Endodermal cell (in vitro differentiated cells): Measurements from ENCODE around the gene PICALM. TPM values are rescaled to one million over a fixed set of nuclear protein-coding genes. Genes with fewer than 3 reads are reported as not detected.

Source experiments
- DNase-seq: peaks from one replicate; pipeline ENCODE4 v3.0.0-alpha.2; 2017
- H3K27ac ChIP-seq: 2 replicates; pipeline ENCODE4 v1.5.1; 2013; ENCODE audit warnings: mild to moderate bottlenecking, low read depth, low read length, moderate library complexity
- H3K27me3 ChIP-seq: 2 replicates; pipeline ENCODE4 v1.6.1; 2013; ENCODE audit warnings: mild to moderate bottlenecking, low read length, moderate library complexity; ENCODE audit not compliant: insufficient read depth, control insufficient read depth, poor library complexity, severe bottlenecking
- H3K36me3 ChIP-seq: 2 replicates; pipeline ENCODE4 v1.7.0; 2013; ENCODE audit warnings: mild to moderate bottlenecking, low read length, moderate library complexity; ENCODE audit not compliant: control insufficient read depth, insufficient read depth
- H3K4me1 ChIP-seq: one replicate; pipeline ENCODE4 v1.7.0; 2013; ENCODE audit warnings: low read length; ENCODE audit not compliant: control insufficient read depth, insufficient read depth
- H3K4me3 ChIP-seq: 2 replicates; pipeline ENCODE4 v1.5.1; 2013; ENCODE audit warnings: mild to moderate bottlenecking, low read length, moderate library complexity
- H3K9ac ChIP-seq: 2 replicates; pipeline ENCODE4 v1.6.1; 2013; ENCODE audit warnings: mild to moderate bottlenecking, low read length, moderate library complexity; ENCODE audit not compliant: poor library complexity, severe bottlenecking; ENCODE audit errors: extremely low read depth
- H3K9me3 ChIP-seq: 2 replicates; pipeline ENCODE4 v1.6.1; 2013; ENCODE audit warnings: mild to moderate bottlenecking, low read length, moderate library complexity; ENCODE audit not compliant: control insufficient read depth
- H3K27ac Mint-ChIP-seq: 2 replicates; pipeline ENCODE4 v1.8.0; 2020; ENCODE audit warnings: mixed read lengths
- H3K27me3 Mint-ChIP-seq: 2 replicates; pipeline ENCODE4 v1.8.0; 2021; ENCODE audit warnings: mild to moderate bottlenecking, mixed read lengths; ENCODE audit not compliant: insufficient read depth
- H3K36me3 Mint-ChIP-seq: 2 replicates; pipeline ENCODE4 v1.8.0; 2020; ENCODE audit warnings: low read depth, mixed read lengths
- H3K4me1 Mint-ChIP-seq: 2 replicates; pipeline ENCODE4 v1.8.0; 2020; ENCODE audit warnings: mixed read lengths
- H3K4me3 Mint-ChIP-seq: 2 replicates; pipeline ENCODE4 v1.8.0; 2020; ENCODE audit warnings: mild to moderate bottlenecking, moderate library complexity, mixed read lengths
- H3K9me3 Mint-ChIP-seq: 2 replicates; pipeline ENCODE4 v1.8.0; 2020; ENCODE audit warnings: mild to moderate bottlenecking, mixed read lengths
- CTCF ChIP-seq: fragments of 200-600 bp; sonication (generic); conservative IDR thresholded peaks from 2 replicates; pipeline ENCODE4 v1.5.0; 2021; ENCODE audit warnings: antibody characterized with exemption, mild to moderate bottlenecking
- whole genome bisulfite sequencing, 2 experiments: methylation state at CpG; one replicate each; pipeline versions ENCODE4 v1.1.5 to v1.1.7; 2013; ENCODE audit warnings: missing lambda C conversion rate in 2 of 2, mixed read lengths in 1 of 2; ENCODE audit not compliant: insufficient coverage in 1 of 2, insufficient read length in 1 of 2; 5-methylcytosine and 5-hydroxymethylcytosine counted together
- total RNA-seq, 2 donors: library from RNA; stranded (reverse); fragmentation: NEBNext Ultra II Directional in 1 of 2; extraction: Animal tissue kit (Norgen Biotek cat#: 25700) in 1 of 2; gene quantifications; 2 replicates in 1 of 2; 3 replicates in 1 of 2; pipeline ENCODE4 v1.2.1, GENCODE V29; 2021

PICALM gene
- total RNA-seq, 2 donors from 2014 or later: 120 to 129 TPM

GRCh38 chr11:86015699-86016098 is 53.2 kb downstream of the PICALM start:
- H3K27me3 Mint-ChIP-seq: no peaks in the 10 kb centered on the region
- no peak overlapping the region for H3K4me3 Mint-ChIP-seq
- DNase-seq: no peak
- TF ChIP-seq CTCF: no peak
- Histone ChIP-seq H3K27me3 (no peaks in the 10 kb centered on the region), H3K9ac (no peak overlapping the region), H3K4me1 (no peaks in the 10 kb centered on the region), H3K4me3 (no peak overlapping the region), H3K27ac (no peak overlapping the region), H3K9me3 (no peaks in the 10 kb centered on the region), H3K36me3 (peaks cover 84% of the 10 kb centered on the region)
- H3K27ac Mint-ChIP-seq: no peak overlapping the region
- H3K4me1 Mint-ChIP-seq: peaks cover 7% of the 10 kb centered on the region
- WGBS, 2 experiments: 96 to 97% methylated on average over 4 of the region's 4 CpGs
- peaks cover 43% of the 10 kb centered on the region for H3K36me3 Mint-ChIP-seq
- no peaks in the 10 kb centered on the region for H3K9me3 Mint-ChIP-seq

- Mint-ChIP-seq H3K27me3 (no peaks in the 10 kb centered on the region), H3K36me3 (peaks cover 43% of the 10 kb centered on the region), H3K4me1 (peaks cover 7% of the 10 kb centered on the region), H3K4me3 (no peak overlapping the region), H3K9me3 (no peaks in the 10 kb centered on the region), H3K27ac (no peak overlapping the region)
- no peak for DNase-seq
- peaks cover 84% of the 10 kb centered on the region for H3K36me3 ChIP-seq
- no peaks in the 10 kb centered on the region for H3K9me3 ChIP-seq
- H3K27ac ChIP-seq: no peak overlapping the region
- 60 to 94% methylated on average over 1 to 2 of the region's 2 CpGs for WGBS, 2 experiments
- H3K4me3 ChIP-seq: no peak overlapping the region
- H3K9ac ChIP-seq: no peak overlapping the region
- no peaks in the 10 kb centered on the region for H3K4me1 ChIP-seq
- TF ChIP-seq CTCF: no peak
- no peaks in the 10 kb centered on the region for H3K27me3 ChIP-seq
Measured at GRCh38 chr11:86014221-86014620, 54.7 kb downstream of the PICALM start.

- H3K27me3 ChIP-seq: no peaks in the 10 kb centered on the region
- H3K9ac ChIP-seq: no peak overlapping the region
- no peak for TF ChIP-seq CTCF
- no peak for DNase-seq
- Mint-ChIP-seq H3K27me3 (no peaks in the 10 kb centered on the region), H3K36me3 (peaks cover 43% of the 10 kb centered on the region), H3K9me3 (no peaks in the 10 kb centered on the region), H3K27ac (no peak overlapping the region), H3K4me1 (peaks cover 7% of the 10 kb centered on the region), H3K4me3 (no peak overlapping the region)
- H3K9me3 ChIP-seq: no peaks in the 10 kb centered on the region
- no peak overlapping the region for H3K4me3 ChIP-seq
- H3K36me3 ChIP-seq: peaks cover 85% of the 10 kb centered on the region
- H3K4me1 ChIP-seq: no peaks in the 10 kb centered on the region
- no peak overlapping the region for H3K27ac ChIP-seq
Measured at GRCh38 chr11:86013713-86014112, 55.2 kb downstream of the PICALM start.
